GM06990 (cell line): ENCODE results near the gene CHM.

Source experiments
- DNase-seq: peaks from one replicate; pipeline ENCODE4 v3.0.0-alpha.2; 2011; ENCODE audit not compliant: insufficient read length; ENCODE audit errors: extremely low read depth
- H3K27me3 ChIP-seq: replicated peaks from 2 replicates; pipeline ENCODE4 v1.6.0; 2011; ENCODE audit warnings: low read length; ENCODE audit not compliant: control insufficient read depth, insufficient read depth
- H3K36me3 ChIP-seq: 2 replicates; pipeline ENCODE4 v1.5.1; 2011; ENCODE audit warnings: low read length; ENCODE audit not compliant: control insufficient read depth, insufficient read depth
- H3K4me3 ChIP-seq: replicated peaks from 2 replicates; pipeline ENCODE4 v1.5.1; 2011; ENCODE audit warnings: low read depth, mild to moderate bottlenecking, control low read depth, low read length
- TF ChIP-seq, protein P1 (sequence below): IDR thresholded peaks from 2 replicates; pipeline ENCODE4 v1.5.1; 2011; ENCODE audit warnings: low read length, control low read depth, mild to moderate bottlenecking, inconsistent platforms; ENCODE audit not compliant: insufficient read depth, poor library complexity, severe bottlenecking

The CHM gene

DNA sequence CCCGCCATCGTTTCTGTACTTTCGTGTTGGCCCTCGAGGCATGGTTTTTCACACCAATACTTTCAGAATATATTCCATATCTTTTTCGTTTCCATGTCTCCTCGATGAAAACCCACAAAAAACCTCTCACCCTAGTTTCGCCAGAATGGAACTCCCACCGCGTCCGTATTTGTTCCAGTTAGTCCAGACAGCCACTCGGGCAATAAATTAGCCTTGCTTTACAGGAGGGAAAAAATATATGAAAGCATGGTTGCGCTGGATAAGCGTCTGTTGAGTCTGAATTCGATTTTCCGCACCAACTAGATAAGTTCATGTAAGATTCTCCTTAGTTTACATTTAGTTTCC is 550 bp upstream of the CHM start:
- DNase-seq = no peak
- TF ChIP-seq, protein P1, sequence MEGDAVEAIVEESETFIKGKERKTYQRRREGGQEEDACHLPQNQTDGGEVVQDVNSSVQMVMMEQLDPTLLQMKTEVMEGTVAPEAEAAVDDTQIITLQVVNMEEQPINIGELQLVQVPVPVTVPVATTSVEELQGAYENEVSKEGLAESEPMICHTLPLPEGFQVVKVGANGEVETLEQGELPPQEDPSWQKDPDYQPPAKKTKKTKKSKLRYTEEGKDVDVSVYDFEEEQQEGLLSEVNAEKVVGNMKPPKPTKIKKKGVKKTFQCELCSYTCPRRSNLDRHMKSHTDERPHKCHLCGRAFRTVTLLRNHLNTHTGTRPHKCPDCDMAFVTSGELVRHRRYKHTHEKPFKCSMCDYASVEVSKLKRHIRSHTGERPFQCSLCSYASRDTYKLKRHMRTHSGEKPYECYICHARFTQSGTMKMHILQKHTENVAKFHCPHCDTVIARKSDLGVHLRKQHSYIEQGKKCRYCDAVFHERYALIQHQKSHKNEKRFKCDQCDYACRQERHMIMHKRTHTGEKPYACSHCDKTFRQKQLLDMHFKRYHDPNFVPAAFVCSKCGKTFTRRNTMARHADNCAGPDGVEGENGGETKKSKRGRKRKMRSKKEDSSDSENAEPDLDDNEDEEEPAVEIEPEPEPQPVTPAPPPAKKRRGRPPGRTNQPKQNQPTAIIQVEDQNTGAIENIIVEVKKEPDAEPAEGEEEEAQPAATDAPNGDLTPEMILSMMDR = no peak
- no peaks in the 10 kb centered on the region for H3K27me3 ChIP-seq
- no peaks in the 10 kb centered on the region for H3K36me3 ChIP-seq
- H3K4me3 ChIP-seq = peak overlapping the region; percentile 66

DNA sequence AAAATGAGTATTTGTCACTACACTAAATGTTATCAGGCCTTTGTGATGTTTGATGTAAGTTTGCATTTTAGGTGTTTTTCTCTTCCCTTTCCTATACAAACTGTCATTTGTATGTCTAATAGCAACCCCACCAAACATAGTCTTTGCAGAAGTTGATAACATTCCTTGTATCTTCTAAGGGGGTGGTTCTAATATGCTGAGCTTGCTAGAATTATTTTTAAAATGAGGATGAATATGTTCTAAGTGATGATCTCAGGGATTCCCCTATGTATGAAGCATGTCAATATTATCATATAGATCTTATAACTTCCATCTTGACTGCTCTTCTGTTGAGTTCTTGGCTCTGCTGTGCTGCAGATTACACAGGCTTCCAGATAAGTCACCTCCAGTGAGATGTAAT is 3.1 kb downstream of the CHM start:
- Histone ChIP-seq H3K36me3 (no peaks in the 10 kb centered on the region), H3K4me3 (no peak overlapping the region), H3K27me3 (no peaks in the 10 kb centered on the region)
- no peak for DNase-seq
- TF ChIP-seq, protein P1 = no peak

DNA sequence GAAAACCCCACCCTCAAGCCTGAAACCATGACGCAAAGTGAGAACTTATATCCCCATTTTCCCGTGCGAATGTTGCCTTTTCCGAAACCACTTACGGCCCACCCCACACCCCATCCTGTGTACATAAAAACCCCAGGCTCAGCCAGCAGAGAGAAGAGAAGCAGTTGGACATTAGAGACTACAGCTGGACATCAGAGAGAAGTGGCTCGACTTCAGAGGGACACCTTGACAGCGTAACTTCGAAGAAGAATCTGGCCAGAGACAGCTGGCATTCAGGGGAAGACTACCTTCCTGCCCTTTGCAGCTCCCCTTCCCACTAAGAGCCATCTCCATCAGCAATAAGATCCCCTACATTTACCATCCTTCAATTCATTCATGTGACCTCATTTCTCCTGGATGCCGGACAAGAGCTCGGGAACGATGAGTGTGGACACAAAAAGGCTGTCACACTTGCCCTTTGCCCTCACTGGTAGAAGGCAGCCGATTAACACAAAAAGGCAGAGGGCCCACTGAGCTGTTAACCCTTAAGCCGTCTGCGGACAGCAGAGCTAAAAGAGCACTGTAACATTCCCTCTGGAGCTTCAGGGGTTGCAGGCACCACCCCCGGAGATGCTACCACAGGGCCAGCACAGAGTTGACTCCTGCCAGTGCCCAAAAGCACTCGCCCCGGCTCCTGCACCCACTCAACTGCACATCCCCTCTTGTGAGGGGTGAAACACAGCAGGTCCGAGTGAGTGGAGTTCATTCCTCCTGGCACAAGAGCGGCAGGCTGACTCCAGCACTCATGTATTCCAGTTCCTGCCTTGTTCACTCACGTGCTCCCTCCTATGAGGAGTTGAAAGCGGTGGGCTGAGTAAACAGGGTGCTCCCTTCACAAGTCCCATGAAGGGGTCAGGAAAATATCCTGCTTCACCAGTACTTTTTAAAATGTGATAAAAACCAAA is 7.5 kb downstream of the CHM start:
- TF ChIP-seq, protein P1 = no peak
- H3K27me3 ChIP-seq = no peaks in the 10 kb centered on the region
- no peak overlapping the region for H3K4me3 ChIP-seq
- no peak for DNase-seq
- no peaks in the 10 kb centered on the region for H3K36me3 ChIP-seq

DNA sequence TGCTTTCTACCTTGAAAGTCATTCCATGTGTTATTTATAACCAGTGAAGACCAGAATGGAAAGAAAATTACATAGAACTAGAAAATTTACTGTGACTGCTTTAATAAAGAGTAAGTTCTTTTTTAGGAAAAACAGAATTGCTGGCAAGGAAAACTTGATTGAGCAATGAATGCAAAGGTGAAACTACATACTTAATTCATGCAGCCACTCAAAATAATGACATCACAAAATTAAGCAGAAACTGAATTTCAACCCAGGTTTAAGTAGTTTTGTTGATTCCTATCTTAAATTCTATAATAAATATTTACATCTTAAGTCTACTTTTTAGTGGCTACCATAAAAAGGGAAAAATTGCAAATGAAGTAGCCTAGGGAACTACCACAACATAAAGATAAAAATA is 14.0 kb downstream of the CHM start:
- no peak overlapping the region for H3K4me3 ChIP-seq
- no peaks in the 10 kb centered on the region for H3K27me3 ChIP-seq
- no peaks in the 10 kb centered on the region for H3K36me3 ChIP-seq
- DNase-seq = no peak
- TF ChIP-seq, protein P1 = no peak

DNA sequence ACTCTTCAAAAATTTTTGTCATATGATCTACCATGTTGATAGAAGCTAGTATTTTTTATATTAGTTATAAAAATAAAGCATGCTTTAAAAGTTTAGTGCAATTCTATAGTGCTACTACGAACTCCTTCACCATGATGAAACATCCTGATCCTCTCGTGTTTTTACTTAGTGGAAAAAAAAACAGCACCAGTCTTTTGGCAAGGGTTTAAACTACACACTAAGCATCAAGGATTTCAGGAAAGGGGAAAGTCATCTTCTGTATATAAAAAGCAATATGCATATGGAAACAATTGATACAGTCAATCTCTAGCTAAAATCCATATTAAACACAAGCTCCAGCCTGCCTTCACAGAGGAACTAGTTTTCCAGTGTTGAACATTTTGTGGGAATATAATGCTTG is 18.7 kb downstream of the CHM start:
- TF ChIP-seq, protein P1 = no peak
- no peak for DNase-seq

More for the DNA sequence above, 18.7 kb downstream of the CHM start:
- Histone ChIP-seq H3K27me3 (no peaks in the 10 kb centered on the region), H3K36me3 (no peaks in the 10 kb centered on the region), H3K4me3 (no peak overlapping the region)
